NCI-H345 (cell line): ENCODE results near the gene SPECC1L.
A peak's percentile ranks its signal among the peaks of the same experiment; 100 is the strongest.
"Not testable (repeated sequence)": the region's sequence is repeated elsewhere in the genome, so short reads cannot be mapped to it uniquely, and the experiment has no call there.

Source experiments
- DNase-seq: peaks from one replicate; lab custom pipeline; 2025; lab: John Stamatoyannopoulos, UW

SPECC1L gene

DNA sequence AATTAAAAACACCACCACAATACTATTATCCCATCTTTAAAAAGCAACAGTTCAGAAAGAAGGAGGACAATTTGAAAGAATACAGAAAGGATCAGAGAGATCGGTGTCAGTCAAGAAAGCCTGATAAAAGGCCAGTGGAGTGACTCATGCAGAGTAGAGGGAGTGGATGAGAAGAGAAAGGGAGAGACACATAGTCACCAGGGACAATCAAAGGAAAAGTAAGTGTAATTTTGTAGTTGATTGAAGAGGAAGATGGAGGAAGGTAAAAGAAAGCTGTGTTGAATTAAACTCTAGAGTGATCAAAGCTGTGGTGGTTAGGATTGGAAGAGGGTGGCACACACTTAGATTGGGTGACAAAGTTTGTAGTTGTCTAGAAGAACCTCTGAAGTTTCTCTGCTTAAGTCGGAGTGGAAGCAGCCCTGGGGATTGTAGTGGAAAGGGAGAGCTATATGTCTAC is 14.1 kb downstream of the SPECC1L start:
- no peak for DNase-seq

DNA sequence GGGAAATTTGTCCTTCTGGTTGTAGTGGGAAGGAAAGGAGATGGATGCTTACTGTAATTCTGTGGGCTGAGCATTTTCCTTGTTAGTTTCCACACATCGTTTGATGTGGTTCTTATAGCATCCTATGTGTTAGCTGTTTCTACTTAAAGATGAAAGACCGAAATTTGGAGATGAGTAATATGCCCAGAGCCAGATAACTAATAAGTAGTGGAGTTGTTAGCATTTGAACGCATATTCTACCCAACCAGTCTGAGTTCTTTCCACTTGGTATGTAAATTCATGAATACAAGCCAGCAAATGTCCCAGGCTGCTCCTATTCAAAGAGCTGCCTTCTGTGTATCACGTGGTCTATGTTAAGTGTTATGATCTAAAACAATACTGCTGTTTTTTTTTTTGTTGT is 14.6 kb downstream of the SPECC1L start:
- DNase-seq, result no peak

DNA sequence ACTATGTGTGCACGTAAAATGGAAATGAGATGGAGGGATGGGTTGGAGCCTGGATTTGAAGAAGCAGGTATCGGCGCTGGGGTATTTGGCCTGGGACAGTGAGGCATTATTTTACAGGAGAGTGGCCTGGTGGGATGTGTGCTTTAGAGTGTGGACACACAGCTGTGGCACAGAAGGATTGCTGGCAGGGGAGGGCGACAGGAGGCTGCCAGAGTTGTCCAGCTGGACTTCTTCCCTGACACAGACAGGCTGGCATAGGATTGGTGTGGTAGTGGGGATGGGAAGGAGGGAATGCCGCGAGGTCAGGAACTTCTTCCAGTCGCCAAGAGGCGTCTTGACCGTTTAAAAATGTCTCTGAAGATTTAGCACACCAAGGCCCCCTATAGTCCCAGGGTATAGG is 16.6 kb downstream of the SPECC1L start:
- not testable (repeated sequence) for DNase-seq

DNA sequence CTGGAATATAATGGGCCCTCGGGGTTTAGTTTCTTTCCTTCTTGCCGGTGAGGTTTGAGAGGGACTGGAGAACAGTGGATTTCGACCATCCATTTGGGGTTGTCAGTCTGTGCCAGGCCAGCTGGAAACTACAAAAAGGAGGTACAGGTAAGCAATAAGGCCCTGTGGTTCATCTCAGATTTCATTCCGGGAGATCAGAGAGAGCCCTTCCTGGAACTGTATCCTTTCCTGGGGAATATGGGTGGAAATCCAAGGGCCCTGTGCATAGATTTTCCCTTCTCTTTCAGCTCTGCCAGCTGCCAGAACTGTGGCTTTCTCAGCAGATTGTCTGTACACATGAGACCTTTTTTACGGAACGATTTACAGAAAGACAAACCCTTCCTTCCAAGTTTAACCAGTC is 17.2 kb downstream of the SPECC1L start:
- DNase-seq, result not testable (repeated sequence)

DNA sequence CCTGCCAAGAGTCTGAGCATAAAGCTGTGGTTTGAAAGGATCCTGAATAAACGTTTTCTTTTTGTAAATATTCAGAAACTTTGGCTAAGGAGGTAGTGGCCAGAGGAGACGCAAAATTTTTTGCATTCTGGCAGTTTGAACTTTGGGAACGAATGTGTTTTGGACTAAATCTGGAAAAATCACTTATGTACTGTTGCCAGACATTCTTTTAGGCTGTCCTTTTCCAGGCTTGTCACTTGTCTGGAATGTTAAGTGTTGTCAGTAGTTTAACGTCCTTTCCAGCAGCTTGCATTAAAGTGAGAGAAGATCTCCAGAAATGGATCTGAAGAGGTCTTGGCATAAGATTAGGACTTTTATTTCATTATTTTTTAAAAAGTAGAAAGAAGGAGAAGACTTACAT is 18.5 kb downstream of the SPECC1L start:
- no peak for DNase-seq

DNA sequence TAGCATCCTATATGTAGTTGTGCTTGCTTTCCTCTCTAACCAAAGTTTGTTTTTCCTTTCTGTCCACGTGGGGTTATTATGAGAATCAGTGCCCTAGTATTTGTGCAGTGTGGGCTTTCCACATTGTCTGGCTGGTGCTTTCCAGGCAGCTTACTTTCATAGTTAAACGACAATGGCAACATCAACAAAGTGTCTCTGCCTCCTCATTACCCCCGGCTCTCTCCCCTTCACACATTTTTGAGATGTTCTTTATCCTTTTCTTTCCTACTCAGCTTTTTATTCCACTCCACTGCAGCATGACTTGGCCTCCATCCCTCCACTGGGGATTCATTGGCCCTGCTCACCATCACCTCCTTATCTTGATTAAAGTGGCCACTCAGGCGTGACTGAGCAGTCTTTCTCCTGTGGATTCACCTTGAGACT is 19.1 kb downstream of the SPECC1L start:
- DNase-seq, result no peak

DNA sequence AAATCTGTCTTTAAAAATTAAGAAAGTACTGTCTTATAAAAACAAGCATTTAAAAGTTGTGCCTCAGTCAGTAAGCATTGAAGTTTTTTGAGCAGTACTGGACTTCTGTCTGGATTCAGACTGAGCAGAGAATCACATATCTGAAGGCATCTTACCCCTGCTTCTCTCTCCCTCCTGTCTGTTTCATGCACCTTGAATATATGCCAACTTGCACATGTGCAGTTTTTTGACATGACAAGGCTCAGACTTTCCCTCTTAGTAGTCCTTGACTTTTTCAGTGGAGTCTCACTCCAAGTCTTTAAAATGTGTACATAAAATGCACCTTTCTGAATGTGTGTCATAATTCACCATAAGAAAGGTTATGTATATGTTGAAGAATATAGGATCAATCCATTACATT is 19.8 kb downstream of the SPECC1L start:
- no peak for DNase-seq

DNA sequence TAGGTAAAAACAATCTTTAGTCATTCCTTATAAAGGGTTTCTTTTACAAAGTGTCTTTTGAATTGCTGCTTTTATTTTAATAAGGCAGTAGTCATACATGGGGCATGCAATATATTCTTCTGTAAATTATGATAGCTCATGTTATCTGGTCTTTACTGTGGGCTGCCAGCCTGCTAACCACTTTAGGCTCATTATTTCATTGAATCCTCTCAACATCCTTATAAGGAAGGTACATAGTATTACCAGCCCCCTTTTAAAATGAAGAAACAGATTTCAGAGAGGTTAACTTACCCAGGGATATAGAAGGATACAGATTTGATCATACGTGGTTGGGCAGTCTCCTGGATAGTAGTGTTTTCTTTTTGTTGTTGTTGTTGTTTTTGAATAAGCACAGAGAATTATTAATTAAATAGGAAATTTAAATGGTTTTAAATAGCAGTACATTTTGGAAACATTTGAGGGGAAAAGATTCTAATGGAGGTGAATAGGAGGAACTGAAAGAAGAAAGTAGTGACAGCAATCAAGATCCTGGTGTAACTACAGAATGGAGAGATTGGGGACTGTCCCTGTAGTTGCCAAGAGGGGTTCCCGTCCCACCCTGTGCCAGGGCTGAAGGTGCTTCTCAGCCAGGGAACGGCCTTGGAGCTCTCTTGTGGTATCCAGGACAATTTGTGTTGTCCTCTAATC is 21.0 kb downstream of the SPECC1L start:
- no peak for DNase-seq

DNA sequence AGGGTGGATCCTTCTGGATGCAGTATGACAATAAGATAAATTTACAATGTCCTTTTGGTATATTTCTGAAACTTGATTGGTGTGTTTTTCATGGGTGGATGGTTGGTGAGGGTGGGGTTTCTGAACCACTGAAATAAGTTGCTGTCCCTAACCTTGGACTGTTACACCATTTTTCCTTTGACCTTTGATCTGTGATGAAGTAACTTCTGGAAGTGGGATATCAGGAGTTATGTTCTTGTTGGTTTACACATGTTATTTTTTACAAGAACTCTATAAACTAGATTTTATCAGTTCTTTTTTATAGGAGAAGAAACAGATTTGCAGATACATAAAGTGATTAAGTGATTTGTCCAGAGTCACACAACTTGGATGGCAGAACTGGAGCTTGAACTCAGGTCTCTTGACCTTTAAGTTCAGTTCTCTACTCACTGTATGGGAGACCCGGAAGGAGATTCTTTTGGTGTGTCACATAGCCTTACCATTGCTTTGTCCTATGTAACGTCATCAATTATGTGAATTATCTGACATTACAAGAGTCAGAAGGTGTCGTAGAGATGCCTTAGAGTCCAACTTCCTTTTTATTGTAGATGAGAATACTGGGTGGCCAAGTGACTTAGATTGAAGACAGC is 21.7 kb downstream of the SPECC1L start:
- not testable (repeated sequence) for DNase-seq

DNA sequence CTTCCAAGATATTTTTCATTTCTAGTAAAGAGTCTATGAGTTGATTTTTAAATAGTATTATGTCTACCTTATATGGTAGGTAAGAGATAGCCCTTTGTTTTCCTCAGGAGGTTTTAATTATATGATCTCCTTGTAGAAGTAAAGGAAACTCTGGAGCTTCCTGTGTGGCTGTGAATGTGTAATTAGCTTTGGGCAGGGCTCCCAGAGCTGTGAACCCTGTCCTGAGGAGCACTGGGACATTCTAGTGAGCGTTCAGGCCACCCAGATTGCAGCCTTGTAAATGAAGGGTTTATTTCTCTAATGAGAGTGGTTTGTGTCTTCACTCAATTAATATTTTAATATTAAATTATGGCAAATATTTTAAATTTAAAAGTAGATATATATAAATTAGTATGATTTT is 24.3 kb downstream of the SPECC1L start:
- not testable (repeated sequence) for DNase-seq

DNA sequence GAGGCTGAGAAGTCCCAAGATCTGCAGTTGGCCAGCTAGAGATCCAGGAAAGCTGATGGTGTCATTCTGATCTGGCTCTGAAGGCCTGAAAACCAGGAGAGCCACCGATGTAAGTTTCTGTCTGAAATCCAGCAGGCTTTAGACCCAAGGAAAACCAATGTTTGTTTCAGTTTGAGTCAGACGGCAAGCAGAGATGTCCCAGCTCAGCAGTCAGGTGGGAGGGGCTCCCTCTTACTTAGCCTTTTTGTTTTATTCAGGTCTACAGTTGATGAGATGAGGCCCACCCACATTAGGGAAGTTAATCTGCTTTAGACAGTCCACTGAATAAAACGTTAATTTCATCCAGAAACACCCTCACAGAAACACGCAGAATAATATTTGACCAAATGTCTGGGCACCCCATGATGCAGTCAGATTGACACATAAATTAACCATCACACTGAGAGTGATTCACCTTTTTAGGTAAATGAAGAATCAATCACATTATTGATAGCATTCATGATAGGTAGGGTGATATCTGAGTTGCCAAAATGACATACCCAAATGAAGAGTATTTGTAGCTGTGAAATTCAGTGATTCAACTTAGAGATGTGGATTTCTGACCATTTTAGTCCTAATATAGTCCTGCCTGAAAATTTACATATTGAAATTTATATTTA is 28.0 kb downstream of the SPECC1L start:
- DNase-seq, result not testable (repeated sequence)

DNA sequence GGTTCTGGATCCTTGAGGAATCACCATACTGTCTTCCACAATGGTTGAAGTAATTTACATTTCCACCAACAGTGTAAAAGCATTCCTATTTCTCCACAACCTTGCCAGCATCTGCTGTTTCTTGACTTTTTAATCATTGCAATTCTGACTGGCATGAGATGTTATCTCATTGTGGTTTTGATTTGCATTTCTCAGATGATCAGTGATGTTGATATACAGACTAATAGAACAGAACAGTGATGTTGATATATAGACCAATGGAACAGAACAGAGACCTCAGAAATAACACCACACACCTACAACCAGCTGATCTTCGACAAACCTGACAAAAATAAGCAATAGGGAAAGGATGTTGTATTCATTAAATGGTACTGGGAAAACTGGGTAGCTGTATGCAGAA is 29.9 kb downstream of the SPECC1L start:
- not testable (repeated sequence) for DNase-seq

DNA sequence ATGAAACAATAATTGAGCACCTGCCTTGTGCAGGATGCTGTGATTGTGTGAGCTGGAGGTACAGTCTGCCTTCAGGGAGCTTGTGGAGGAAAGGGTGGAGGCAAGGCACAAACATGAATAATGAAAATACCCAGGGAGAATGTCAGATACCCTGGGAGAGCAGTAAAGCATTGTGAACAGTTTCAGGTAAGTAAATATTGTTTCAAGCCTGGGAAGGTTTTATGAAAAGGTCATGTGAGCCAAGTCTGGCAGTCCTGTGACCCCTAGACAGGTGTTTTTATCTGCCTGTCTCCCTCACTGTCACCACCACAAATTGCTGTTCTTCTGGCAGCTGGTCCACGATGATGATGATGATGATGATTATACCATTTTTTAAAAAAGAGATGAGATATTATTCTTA is 32.0 kb downstream of the SPECC1L start:
- peak; percentile 77 for DNase-seq

DNA sequence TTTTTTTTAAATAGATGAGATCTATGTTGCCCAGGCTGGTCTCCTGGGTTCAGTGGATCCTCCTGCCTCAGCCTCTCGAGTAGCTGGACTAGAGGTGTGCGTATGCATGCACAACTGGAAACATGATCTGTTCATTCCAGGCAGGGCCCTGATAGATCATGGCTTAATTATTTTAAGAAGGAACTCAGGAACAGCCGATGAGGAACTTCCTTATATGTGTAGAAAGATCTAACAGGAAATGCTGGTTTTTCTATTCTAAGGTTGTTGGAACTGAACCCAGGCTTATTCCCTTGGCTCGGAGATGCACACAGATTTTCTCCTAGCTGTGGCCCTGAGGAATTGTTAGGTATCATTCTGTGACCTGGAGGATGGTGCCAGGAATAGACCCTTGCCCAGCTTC is 32.4 kb downstream of the SPECC1L start:
- DNase-seq, result peak; percentile 18

DNA sequence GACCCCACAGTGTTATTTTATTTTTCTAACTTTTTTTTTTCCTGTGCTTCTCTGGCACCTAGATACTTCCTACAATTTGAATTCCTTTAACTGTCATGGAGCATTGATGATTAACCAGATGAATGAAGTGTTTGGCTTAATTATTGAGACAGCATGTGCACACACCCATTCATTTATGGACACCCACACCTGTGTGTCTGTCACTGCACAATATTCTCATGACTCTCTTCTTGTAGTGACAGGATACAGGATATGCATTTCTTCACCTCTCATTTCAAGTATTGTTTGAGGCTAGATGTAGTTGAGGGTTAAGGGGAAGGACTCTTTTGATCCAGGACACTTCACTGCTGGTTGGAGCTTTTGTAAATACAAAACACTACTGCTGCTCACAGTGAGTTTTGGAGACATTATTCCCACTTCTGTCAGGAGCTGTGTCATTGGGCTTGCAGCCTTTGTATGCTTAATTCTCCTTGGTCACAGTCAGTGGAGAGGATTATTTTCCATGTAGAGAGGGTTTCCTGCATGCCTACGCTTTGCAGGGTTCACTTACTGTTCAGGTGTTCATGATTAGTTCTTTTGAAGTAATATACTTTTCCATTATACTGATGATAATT is 33.5 kb downstream of the SPECC1L start:
- DNase-seq, result peak; percentile 50

DNA sequence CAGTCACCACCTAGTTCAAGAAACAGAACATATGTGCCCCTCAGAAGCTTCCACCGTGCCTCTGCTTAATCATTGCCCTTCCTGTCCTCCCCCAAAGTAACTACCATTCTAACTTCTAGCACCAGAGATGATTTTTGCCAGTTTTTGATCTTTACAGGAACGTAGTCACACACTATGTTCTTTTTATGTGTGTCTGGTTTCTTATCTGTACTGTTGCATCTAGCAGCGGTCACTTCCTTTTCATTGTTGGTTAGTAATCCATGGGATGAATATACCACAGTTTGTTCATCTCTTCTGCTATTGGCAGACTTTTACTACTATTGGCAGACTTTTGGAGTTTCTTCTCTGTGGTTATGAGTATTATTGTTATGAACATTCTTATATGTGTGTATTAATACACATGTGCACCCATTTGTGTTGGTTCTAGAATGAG is 34.6 kb downstream of the SPECC1L start:
- DNase-seq, result no peak

DNA sequence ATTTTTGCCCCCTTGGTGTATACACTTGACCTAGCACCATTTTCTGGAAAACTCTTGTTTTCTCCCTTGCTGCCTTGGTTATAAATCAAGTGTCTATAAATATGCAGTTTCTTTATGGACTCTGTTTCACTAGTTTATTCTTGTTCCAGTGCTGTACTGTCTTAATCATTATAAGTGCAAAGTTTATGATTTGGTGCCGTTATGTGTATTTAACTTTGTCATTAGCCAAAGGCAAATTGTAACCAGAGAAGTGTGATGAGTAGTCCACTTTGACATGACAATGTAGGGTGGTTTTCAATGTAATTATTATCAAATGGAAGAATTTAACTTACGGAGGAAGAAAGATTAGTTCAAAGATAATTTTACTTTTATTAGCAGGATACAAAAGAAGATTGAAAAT is 40.3 kb downstream of the SPECC1L start:
- DNase-seq, result no peak

DNA sequence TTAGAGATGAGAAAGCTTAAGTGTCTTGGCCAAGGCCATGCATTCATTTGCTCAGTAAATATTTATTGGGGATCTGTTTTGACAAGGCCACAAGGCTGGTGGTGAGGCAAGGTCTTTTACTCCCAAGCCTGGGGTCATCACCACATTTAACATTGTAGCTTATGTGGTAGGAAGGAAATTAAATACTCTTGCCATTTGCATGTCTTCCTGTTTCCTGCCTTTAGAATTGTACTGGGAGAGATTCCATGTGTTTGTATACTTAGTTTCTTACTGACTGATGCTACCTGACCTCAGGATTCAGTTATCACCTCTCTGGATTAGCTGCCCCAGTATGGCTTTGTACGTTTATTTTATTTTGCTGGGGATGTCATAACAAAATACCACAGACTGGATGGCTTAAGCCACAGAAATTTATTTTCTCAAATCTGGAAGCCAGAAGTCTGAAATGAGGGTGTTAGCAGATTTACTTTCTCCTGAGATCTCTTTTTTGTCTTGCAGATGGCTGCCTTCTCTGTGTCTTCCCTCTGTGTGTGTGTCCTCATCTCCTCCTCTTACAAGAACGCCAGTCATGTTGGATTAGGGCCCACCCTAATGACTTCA is 44.8 kb downstream of the SPECC1L start:
- no peak for DNase-seq

DNA sequence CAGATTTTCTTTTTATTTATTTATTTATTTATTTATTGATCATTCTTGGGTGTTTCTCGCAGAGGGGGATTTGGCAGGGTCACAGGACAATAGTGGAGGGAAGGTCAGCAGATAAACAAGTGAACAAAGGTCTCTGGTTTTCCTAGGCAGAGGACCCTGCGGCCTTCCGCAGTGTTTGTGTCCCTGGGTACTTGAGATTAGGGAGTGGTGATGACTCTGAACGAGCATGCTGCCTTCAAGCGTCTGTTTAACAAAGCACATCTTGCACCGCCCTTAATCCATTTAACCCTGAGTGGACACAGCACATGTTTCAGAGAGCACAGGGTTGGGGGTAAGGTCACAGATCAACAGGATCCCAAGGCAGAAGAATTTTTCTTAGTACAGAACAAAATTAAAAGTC is 45.6 kb downstream of the SPECC1L start:
- DNase-seq, result not testable (repeated sequence)

DNA sequence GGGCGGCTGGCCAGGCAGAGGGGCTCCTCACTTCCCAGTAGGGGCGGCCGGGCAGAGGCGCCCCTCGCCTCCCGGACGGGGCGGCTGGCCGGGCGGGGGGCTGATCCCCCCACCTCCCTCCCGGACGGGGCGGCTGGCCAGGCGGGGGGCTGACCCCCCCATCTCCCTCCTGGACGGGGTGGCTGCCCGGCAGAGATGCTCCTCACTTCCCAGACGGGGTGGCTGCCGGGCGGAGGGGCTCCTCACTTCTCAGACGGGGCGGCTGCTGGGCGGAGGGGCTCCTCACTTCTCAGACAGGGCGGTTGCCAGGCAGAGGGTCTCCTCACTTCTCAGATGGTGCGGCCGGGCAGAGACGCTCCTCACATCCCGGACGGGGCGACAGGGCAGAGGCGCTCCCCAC is 46.9 kb downstream of the SPECC1L start:
- not testable (repeated sequence) for DNase-seq

DNA sequence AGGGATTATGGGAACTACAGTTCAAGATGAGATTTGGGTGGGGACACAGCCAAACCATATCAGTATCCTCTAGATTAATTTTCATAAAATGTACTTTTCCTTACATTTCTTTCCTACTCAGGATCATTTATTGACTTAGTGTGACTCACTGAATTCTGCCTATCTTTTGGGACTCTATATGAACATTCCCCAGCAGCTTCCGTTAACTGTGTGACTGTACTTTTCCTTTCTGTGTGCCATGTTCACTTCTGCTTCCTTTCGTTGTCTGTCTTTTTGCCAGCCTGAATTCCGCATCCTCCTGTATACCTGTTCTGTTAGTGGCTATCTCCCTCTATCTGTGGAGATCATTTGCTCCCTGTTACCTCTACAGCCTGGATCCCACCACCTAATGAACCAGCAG is 48.8 kb downstream of the SPECC1L start:
- no peak for DNase-seq

DNA sequence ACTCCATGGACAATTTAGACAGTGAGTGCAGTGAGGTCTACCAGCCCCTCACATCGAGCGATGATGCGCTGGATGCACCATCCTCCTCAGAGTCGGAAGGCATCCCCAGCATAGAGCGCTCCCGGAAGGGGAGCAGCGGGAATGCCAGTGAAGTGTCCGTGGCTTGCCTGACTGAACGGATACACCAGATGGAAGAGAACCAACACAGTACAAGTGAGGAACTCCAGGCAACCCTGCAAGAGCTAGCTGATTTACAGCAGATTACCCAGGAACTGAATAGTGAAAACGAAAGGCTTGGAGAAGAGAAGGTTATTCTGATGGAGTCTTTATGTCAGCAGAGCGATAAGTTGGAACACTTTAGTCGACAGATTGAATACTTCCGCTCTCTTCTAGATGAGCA is 51.4 kb downstream of the SPECC1L start:
- no peak for DNase-seq
